HG02870 (cell line): ENCODE results near the gene ZNF654.

Experiments
- ATAC-seq: cut with Tn5 transposase; IDR thresholded peaks from one replicate; pipeline ENCODE4 v1.9.1; 2021; ENCODE audit warnings: mild to moderate bottlenecking, moderate library complexity; ENCODE audit not compliant: unreplicated experiment

Gene ZNF654

GRCh38 chr3:88191872-88192409 is 132.9 kb downstream of the ZNF654 start:
- ATAC-seq, result no peak

- no peak for ATAC-seq
Observed at GRCh38 chr3:88192631-88193030, 133.6 kb downstream of the ZNF654 start.
